Fibroblast of the aortic adventitia (primary cell): Measurements from ENCODE around the gene CD55. TPM values are rescaled to one million over a fixed set of nuclear protein-coding genes. Genes with fewer than 3 reads are reported as not detected.

Experiments used
- DNase-seq: peaks from one replicate; pipeline ENCODE4 v3.0.0-alpha.2; 2010; ENCODE audit warnings: low read depth
- H3K4me3 ChIP-seq: 2 replicates; pipeline ENCODE4 v1.5.1; 2011; ENCODE audit warnings: low read depth, mild to moderate bottlenecking, control low read depth, low read length, moderate library complexity
- CTCF ChIP-seq: IDR thresholded peaks from 2 replicates; pipeline ENCODE4 v1.5.1; 2011; ENCODE audit warnings: mild to moderate bottlenecking, low read length, control low read depth, inconsistent platforms; ENCODE audit not compliant: insufficient read depth
- total RNA-seq: library from RNA; depleted of rRNA; stranded (reverse); fragments of >200 nt; gene quantifications from 2 replicates; pipeline ENCODE4 v1.2.3, GENCODE V29; 2012; ENCODE audit warnings: low replicate concordance

The CD55 gene
- 25.5 and 34.0 TPM in 2 replicates for total RNA-seq

- no peak for TF ChIP-seq CTCF
- peak; percentile 96 for DNase-seq
These were observed at the start of gene CD55 for GRCh38 chr1:207321079-207321789. TSS of gene CD55 (plus strand) at chr1:207321678. CDS start at chr1:207321766, 88 bp downstream.

GRCh38 chr1:207274882-207275281 lies 46.6 kb upstream of the CD55 start:
- no peak for TF ChIP-seq CTCF

More at GRCh38 chr1:207321079-207321789, at the start of gene CD55:
- H3K4me3 ChIP-seq, result peak within 1 kb of the TSS; percentile 87

GRCh38 chr1:207276465-207276864 lies 45.0 kb upstream of the CD55 start:
- no peak for TF ChIP-seq CTCF
- DNase-seq, result no peak
- no peak overlapping the region for H3K4me3 ChIP-seq

More at GRCh38 chr1:207274882-207275281, 46.6 kb upstream of the CD55 start:
- H3K4me3 ChIP-seq, result no peak overlapping the region
- DNase-seq, result no peak

- H3K4me3 ChIP-seq, result no peak overlapping the region
- DNase-seq, result no peak
- TF ChIP-seq CTCF, result no peak
These were observed 44.2 kb upstream of the CD55 start for GRCh38 chr1:207277241-207277640.

- H3K4me3 ChIP-seq, result no peak overlapping the region
These were observed 41.8 kb upstream of the CD55 start for GRCh38 chr1:207279652-207280051.

GRCh38 chr1:207280706-207281105 lies 40.8 kb upstream of the CD55 start:
- TF ChIP-seq CTCF, result no peak
- no peak overlapping the region for H3K4me3 ChIP-seq
- DNase-seq, result no peak

More at GRCh38 chr1:207279652-207280051, 41.8 kb upstream of the CD55 start:
- no peak for DNase-seq
- no peak for TF ChIP-seq CTCF
